NB4 (cell line): Measurements from ENCODE around the gene PRG3.

ENCODE experiments used
- POLR2A ChIP-seq: IDR thresholded peaks from 2 replicates; pipeline ENCODE4 v1.6.1; 2011; ENCODE audit warnings: mild to moderate bottlenecking; ENCODE audit not compliant: insufficient read length; ENCODE audit errors: extremely low read depth
- TF ChIP-seq, protein P1 (sequence below): IDR thresholded peaks from one replicate; pipeline ENCODE4 v1.5.1; 2012; ENCODE audit warnings: low read depth, low read length

DNA sequence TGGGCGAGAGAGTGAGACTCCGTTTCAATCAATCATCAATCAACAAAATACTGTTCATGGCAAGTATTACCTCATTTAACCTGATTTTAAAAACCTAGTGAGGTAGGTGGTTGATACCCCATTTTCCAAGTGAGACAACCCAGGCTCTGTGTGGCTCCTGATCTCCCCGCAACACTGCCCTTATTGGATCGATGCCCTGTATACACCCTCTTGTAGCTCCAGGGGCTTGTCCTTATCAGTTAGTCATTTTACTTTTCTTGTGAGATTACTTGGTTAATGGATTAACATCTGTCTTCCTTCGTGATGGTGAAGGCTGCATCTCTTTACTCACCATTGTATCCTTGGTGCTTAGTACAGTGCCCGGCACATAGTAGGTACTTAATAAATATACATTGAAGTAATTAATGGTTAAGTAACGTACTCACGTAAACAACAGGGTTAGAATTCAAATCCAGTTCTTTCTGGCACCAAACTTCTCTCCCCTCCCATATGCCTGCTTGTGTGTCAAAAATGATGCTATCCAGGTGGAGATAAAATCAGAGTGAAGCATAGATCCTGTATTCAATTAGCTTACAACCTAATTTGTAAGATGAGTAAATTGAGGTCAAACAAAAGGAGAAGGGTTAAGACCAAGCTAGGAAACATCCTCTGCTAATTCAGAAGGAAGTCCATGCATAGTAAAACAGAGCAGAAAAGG, 11.3 kb upstream of the PRG3 start:
- TF ChIP-seq, protein P1, sequence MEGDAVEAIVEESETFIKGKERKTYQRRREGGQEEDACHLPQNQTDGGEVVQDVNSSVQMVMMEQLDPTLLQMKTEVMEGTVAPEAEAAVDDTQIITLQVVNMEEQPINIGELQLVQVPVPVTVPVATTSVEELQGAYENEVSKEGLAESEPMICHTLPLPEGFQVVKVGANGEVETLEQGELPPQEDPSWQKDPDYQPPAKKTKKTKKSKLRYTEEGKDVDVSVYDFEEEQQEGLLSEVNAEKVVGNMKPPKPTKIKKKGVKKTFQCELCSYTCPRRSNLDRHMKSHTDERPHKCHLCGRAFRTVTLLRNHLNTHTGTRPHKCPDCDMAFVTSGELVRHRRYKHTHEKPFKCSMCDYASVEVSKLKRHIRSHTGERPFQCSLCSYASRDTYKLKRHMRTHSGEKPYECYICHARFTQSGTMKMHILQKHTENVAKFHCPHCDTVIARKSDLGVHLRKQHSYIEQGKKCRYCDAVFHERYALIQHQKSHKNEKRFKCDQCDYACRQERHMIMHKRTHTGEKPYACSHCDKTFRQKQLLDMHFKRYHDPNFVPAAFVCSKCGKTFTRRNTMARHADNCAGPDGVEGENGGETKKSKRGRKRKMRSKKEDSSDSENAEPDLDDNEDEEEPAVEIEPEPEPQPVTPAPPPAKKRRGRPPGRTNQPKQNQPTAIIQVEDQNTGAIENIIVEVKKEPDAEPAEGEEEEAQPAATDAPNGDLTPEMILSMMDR: no peak
- TF ChIP-seq POLR2A: no peak
